Stimulated activated CD8-positive, alpha-beta memory T cell treated with anti-CD3 and anti-CD28 coated beads, Interleukin-7, amount 100 ng/mL, for 1 hour (primary cell): ENCODE measurements around the gene PRPF6.
A peak's percentile ranks its signal among the peaks of the same experiment; 100 is the strongest.

Source experiments
- DNase-seq, 2 donors: peaks; one replicate each; pipeline ENCODE4 v3.0.0-alpha.2; 2020; ENCODE audit warnings: low read depth in 2 of 2

PRPF6 gene

GRCh38 chr20:64035066-64035932 is 54.4 kb downstream of the PRPF6 start:
- DNase-seq = no peak

- DNase-seq = no peak
These were observed 55.0 kb downstream of the PRPF6 start, which contains the start of gene C20orf204 for GRCh38 chr20:64035933-64036345. C20orf204 (plus strand) TSS chr20:64036182; CDS start chr20:64036324, 142 bp downstream.

GRCh38 chr20:64036346-64037198 is 55.6 kb downstream of the PRPF6 start:
- no peak for DNase-seq

GRCh38 chr20:64037199-64037497 is 56.2 kb downstream of the PRPF6 start:
- no peak for DNase-seq

GRCh38 chr20:64037498-64038213 is 56.7 kb downstream of the PRPF6 start:
- DNase-seq = no peak

GRCh38 chr20:64038224-64038564 is 57.3 kb downstream of the PRPF6 start:
- DNase-seq = no peak

- peak; percentile 51 to 52 for DNase-seq
These were observed 57.8 kb downstream of the PRPF6 start for GRCh38 chr20:64038565-64039292.

GRCh38 chr20:64039293-64040160 is 58.6 kb downstream of the PRPF6 start:
- DNase-seq = no peak

- DNase-seq = no peak
These were observed 59.5 kb downstream of the PRPF6 start for GRCh38 chr20:64040231-64041039.

GRCh38 chr20:64041040-64041780 is 60.3 kb downstream of the PRPF6 start:
- DNase-seq = no peak

GRCh38 chr20:64041781-64042053 is 60.8 kb downstream of the PRPF6 start:
- no peak for DNase-seq

- no peak for DNase-seq
These were observed 61.3 kb downstream of the PRPF6 start for GRCh38 chr20:64042054-64042781.

GRCh38 chr20:64043768-64044167 is 62.8 kb downstream of the PRPF6 start:
- DNase-seq = no peak

GRCh38 chr20:64044484-64045247 is 63.7 kb downstream of the PRPF6 start:
- no peak for DNase-seq

- no peak for DNase-seq
These were observed 64.5 kb downstream of the PRPF6 start for GRCh38 chr20:64045346-64046011.

- no peak for DNase-seq
These were observed 66.1 kb downstream of the PRPF6 start for GRCh38 chr20:64047046-64047389.

GRCh38 chr20:64047968-64048401 is 67.1 kb downstream of the PRPF6 start:
- no peak for DNase-seq
